GM12872 (cell line): Measurements from ENCODE around the gene CACNB4.

Experiments
- CTCF ChIP-seq: IDR thresholded peaks from 3 replicates; pipeline ENCODE4 v1.5.1; 2011; ENCODE audit warnings: low read depth, mild to moderate bottlenecking, low read length, moderate library complexity; ENCODE audit not compliant: insufficient read depth

CACNB4 gene

GRCh38 chr2:151878655-151879563 is 219.9 kb downstream of the CACNB4 start:
- no peak for TF ChIP-seq CTCF

GRCh38 chr2:151878204-151878603 is 220.6 kb downstream of the CACNB4 start:
- no peak for TF ChIP-seq CTCF

GRCh38 chr2:151872463-151872862 is 226.4 kb downstream of the CACNB4 start:
- TF ChIP-seq CTCF: no peak

- TF ChIP-seq CTCF: no peak
Measured at GRCh38 chr2:151869291-151869690, 229.6 kb downstream of the CACNB4 start.

GRCh38 chr2:151862700-151863099 is 236.1 kb downstream of the CACNB4 start:
- no peak for TF ChIP-seq CTCF

- no peak for TF ChIP-seq CTCF
Measured at GRCh38 chr2:151861174-151861573, 237.7 kb downstream of the CACNB4 start.

GRCh38 chr2:151860613-151861146 is 238.2 kb downstream of the CACNB4 start:
- no peak for TF ChIP-seq CTCF
